ENCODE measurements around the gene B3GNT8. TPM values are rescaled to one million over a fixed set of nuclear protein-coding genes. Genes with fewer than 3 reads are reported as not detected.

The B3GNT8 gene
- total and polyA plus RNA-seq, 9 of the 15 experiments (the other 6 are each of a cell fraction or from before 2014, with no cell fraction given), result 0.11 to 2.9 (median 0.65) TPM; not detected in 2

- Histone ChIP-seq H3K27ac (ENCODE audit: extremely low read depth, low read depth, low read length) (no peak overlapping the region), H3K4me3 (no peak overlapping the region), H3K36me3 (ENCODE audit: control insufficient read depth, insufficient read depth, low read length) (no peaks in the 10 kb centered on the region), H3K4me2 (ENCODE audit: insufficient read depth, low read length) (no peak overlapping the region), H3K27me3 (ENCODE audit: control insufficient read depth in 2 of 2, insufficient read depth in 2 of 2, low read length in 2 of 2) (peaks cover 0 to 6% of the 10 kb centered on the region in 2 experiments; a peak in 1 of 5 replicates), H3K9ac (ENCODE audit: insufficient read depth in 1 of 2, low read depth in 2 of 2, low read length in 2 of 2) (no peak overlapping the region), H3K79me2 (ENCODE audit: control insufficient read depth, insufficient read depth, low read length) (no peaks in the 10 kb centered on the region), H3K9me3 (replicated peaks; ENCODE audit: control insufficient read depth, insufficient read depth, low read depth, low read length) (no peaks in the 10 kb centered on the region), H3K4me1 (replicated peaks in 1 of 2; ENCODE audit: control insufficient read depth in 2 of 2, insufficient read depth in 2 of 2, low read length in 2 of 2) (peaks cover 0 to 4% of the 10 kb centered on the region in 2 experiments; a peak in 1 of 5 replicates), H3K9me1 (ENCODE audit: control insufficient read depth, insufficient read depth, low read length) (no peaks in the 10 kb centered on the region), H4K20me1 (replicated peaks; ENCODE audit: control insufficient read depth, insufficient read depth, low read length) (no peaks in the 10 kb centered on the region), H2AFZ (ENCODE audit: low read depth, low read length) (no peak overlapping the region)
- ATAC-seq, result 0 out of 3 replicates have a peak, but pooled peaks have one; percentile 46
- WGBS (ENCODE audit: insufficient coverage, low coverage, missing lambda C conversion rate), result 1% methylated on average over 6 of the region's 6 CpGs
- in situ Hi-C loops (cut with MboI), result no loop called here
- no peak for FAIRE-seq
- BruUV-seq (replicated peaks), result no TSS peak
- intact Hi-C loops (cut with micrococcal nuclease), result no loop called here
- DNase-seq (ENCODE audit: extremely low read depth in 1 of 4, low spot score in 3 of 4), result no peak
- POLR2A ChIA-PET, result no interaction called here
- CTCF ChIA-PET (ENCODE audit: low intra/inter-chr PET ratio), result interaction anchor here (0.6 kb wide), 2 partner anchors 333 to 1185 kb away, joined by 3 to 4 read pairs; no protein-coding TSS in a partner anchor
- TF ChIP-seq NFRKB (IDR thresholded peaks at IDR 0.05; ENCODE audit: low read depth) (no peak), TEAD1 (CRISPR knock-in tag; IDR thresholded peaks at IDR 0.05) (no peak), CTCF (IDR thresholded peaks at IDR 0.05 in 2 of 3, conservative IDR thresholded peaks at IDR 0.05 in 1 of 3; ENCODE audit: insufficient read depth in 2 of 3, low read depth in 1 of 3, low read length in 3 of 3) (peak; percentile 30 to 66 (median 30); a peak in 3 of 6 replicates), GTF2A2 (tag; IDR thresholded peaks at IDR 0.05) (no peak), LARP7 (IDR thresholded peaks at IDR 0.05) (no peak), RAD21 (CRISPR knock-in tag; conservative IDR thresholded peaks at IDR 0.05 in 1 of 2, IDR thresholded peaks at IDR 0.05 in 1 of 2) (peak in 1 of 2 experiments; percentile 22; a peak in 1 of 4 replicates), GTF3C2 (IDR thresholded peaks at IDR 0.05; ENCODE audit: borderline replicate concordance, extremely low read depth, insufficient read length) (no peak), CBX2 (IDR thresholded peaks at IDR 0.05; ENCODE audit: insufficient read depth, low read length, poor library complexity, severe bottlenecking) (no peak), ZNF740 (CRISPR knock-in tag; IDR thresholded peaks at IDR 0.05) (0 out of 2 replicates have a peak, but pooled peaks have one; percentile 33), ZNF740 (tag; IDR thresholded peaks at IDR 0.05) (no peak)
- TF ChIP-seq, protein P1, sequence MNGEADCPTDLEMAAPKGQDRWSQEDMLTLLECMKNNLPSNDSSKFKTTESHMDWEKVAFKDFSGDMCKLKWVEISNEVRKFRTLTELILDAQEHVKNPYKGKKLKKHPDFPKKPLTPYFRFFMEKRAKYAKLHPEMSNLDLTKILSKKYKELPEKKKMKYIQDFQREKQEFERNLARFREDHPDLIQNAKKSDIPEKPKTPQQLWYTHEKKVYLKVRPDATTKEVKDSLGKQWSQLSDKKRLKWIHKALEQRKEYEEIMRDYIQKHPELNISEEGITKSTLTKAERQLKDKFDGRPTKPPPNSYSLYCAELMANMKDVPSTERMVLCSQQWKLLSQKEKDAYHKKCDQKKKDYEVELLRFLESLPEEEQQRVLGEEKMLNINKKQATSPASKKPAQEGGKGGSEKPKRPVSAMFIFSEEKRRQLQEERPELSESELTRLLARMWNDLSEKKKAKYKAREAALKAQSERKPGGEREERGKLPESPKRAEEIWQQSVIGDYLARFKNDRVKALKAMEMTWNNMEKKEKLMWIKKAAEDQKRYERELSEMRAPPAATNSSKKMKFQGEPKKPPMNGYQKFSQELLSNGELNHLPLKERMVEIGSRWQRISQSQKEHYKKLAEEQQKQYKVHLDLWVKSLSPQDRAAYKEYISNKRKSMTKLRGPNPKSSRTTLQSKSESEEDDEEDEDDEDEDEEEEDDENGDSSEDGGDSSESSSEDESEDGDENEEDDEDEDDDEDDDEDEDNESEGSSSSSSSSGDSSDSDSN (IDR thresholded peaks at IDR 0.05; ENCODE audit: borderline replicate concordance in 1 of 2, low read depth in 2 of 2, low read length in 2 of 2), result no peak
Measured at GRCh38 chr19:41452584-41453275, 25.6 kb upstream of the B3GNT8 start.

Data from K562 (cell line).